ENCODE measurements around the gene UBE2R2.

DNA sequence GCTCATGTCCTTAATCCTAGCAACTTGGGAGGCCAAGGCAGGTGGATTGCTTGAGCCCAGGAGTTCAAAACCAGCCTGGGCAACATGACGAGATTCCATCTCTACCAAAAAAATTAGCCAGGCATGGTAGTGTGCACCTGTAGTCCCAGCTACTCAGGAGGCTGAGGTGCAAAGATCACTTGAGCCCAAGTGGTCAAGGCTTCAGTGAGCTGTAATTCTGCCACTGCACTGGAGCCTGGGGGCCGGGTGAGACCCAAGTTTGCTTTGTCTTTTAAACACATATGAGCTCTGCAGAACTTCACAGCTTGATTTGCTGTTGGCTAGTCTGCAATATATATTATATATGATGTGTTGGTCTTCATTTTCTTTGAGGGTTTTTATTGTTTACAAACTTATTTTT is 89.8 kb downstream of the UBE2R2 start:
- TF ChIP-seq, protein P1, sequence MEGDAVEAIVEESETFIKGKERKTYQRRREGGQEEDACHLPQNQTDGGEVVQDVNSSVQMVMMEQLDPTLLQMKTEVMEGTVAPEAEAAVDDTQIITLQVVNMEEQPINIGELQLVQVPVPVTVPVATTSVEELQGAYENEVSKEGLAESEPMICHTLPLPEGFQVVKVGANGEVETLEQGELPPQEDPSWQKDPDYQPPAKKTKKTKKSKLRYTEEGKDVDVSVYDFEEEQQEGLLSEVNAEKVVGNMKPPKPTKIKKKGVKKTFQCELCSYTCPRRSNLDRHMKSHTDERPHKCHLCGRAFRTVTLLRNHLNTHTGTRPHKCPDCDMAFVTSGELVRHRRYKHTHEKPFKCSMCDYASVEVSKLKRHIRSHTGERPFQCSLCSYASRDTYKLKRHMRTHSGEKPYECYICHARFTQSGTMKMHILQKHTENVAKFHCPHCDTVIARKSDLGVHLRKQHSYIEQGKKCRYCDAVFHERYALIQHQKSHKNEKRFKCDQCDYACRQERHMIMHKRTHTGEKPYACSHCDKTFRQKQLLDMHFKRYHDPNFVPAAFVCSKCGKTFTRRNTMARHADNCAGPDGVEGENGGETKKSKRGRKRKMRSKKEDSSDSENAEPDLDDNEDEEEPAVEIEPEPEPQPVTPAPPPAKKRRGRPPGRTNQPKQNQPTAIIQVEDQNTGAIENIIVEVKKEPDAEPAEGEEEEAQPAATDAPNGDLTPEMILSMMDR (IDR thresholded peaks at IDR 0.05) = no peak
- no peak for TF ChIP-seq POLR2A (IDR thresholded peaks at IDR 0.05)
